Small intestine (tissue), 7 donors: ENCODE data around the gene NFIX. TPM values are rescaled to one million over a fixed set of nuclear protein-coding genes. Genes with fewer than 3 reads are reported as not detected.

ENCODE experiments used
- DNase-seq, 2 donors: peaks; one replicate each; pipeline versions ENCODE4 v3.0.0 to v3.0.0-alpha.2; 2013
- FAIRE-seq: peaks from 2 replicates; lab custom pipeline; 2012; peaks lifted over from hg19 to GRCh38; lab: Jason Lieb, UNC
- H3K27ac ChIP-seq, 3 donors: one replicate each; pipeline ENCODE4 v1.5.1; 2013; ENCODE audit warnings: low read length in 2 of 3, mild to moderate bottlenecking in 2 of 3, control low read depth in 1 of 3, inconsistent platforms in 1 of 3, low read depth in 1 of 3, moderate library complexity in 1 of 3
- H3K27me3 ChIP-seq, 3 donors: one replicate each; pipeline ENCODE4 v1.6.1; 2013; ENCODE audit warnings: low read length in 3 of 3, inconsistent platforms in 1 of 3; ENCODE audit not compliant: control insufficient read depth in 3 of 3, insufficient read depth in 3 of 3
- H3K36me3 ChIP-seq, 3 donors: one replicate each; pipeline ENCODE4 v1.6.1; 2013; ENCODE audit warnings: low read length in 3 of 3, inconsistent platforms in 1 of 3, low read depth in 1 of 3, mild to moderate bottlenecking in 1 of 3, moderate library complexity in 1 of 3; ENCODE audit not compliant: control insufficient read depth in 3 of 3, insufficient read depth in 2 of 3
- H3K4me1 ChIP-seq, 3 donors: one replicate each; pipeline ENCODE4 v1.6.1; 2013; ENCODE audit warnings: low read length in 2 of 3, inconsistent platforms in 1 of 3, low read depth in 1 of 3, mild to moderate bottlenecking in 1 of 3, moderate library complexity in 1 of 3; ENCODE audit not compliant: control insufficient read depth in 3 of 3, insufficient read depth in 2 of 3
- H3K4me3 ChIP-seq, 3 donors: one replicate each; pipeline ENCODE4 v1.5.1; 2013; ENCODE audit warnings: low read length in 3 of 3, control low read depth in 1 of 3, inconsistent platforms in 1 of 3, low read depth in 1 of 3, mild to moderate bottlenecking in 1 of 3, moderate library complexity in 1 of 3
- H3K9me3 ChIP-seq, 2 donors: one replicate each; pipeline ENCODE4 v1.6.1; 2013; ENCODE audit warnings: low read depth in 1 of 2, low read length in 1 of 2; ENCODE audit not compliant: control insufficient read depth in 2 of 2, insufficient read depth in 1 of 2
- WGBS, 3 donors: extraction: QIAGEN DNeasy Blood & Tissue Kit; methylation state at CpG; one replicate each; pipeline ENCODE4 v1.1.7; 2013; 5-methylcytosine and 5-hydroxymethylcytosine counted together
- polyA plus RNA-seq, 4 donors: library from polyadenylated mRNA; stranded (reverse) in 3 of 4; unstranded in 1 of 4; fragments of 200-250 nt in 3 of 4; fragments of 120-200 nt in 1 of 4; gene quantifications; one replicate each; pipeline versions ENCODE4 v1.2.1 to v1.2.3, GENCODE V29; 2013
- donor health status: healthy with polysubstance abuse.
- donor health status: control.
- donor health status: control.
- donor health status: Bipolar disorder and iron deficiency.
- donor health status: healthy.

Gene NFIX
- polyA plus RNA-seq, 4 donors, result 2.9 to 31.4 (median 10.0) TPM

- 70 to 89% (median 79%) methylated on average over 12 to 13 of the region's 13 CpGs for WGBS, 3 donors
- no peak for DNase-seq
- peaks cover 0 to 39% (median 2%) of the 10 kb centered on the region in 3 donors for H3K36me3 ChIP-seq
- no peaks in the 10 kb centered on the region for H3K9me3 ChIP-seq
- peak overlapping the region in 1 of 3 donors; percentile 78 for H3K27ac ChIP-seq
- FAIRE-seq, result no peak
- peaks cover 2 to 21% (median 4%) of the 10 kb centered on the region in 3 donors for H3K4me1 ChIP-seq
- H3K27me3 ChIP-seq, result peaks cover 0 to 38% (median 0%) of the 10 kb centered on the region in 3 donors
- no peak overlapping the region for H3K4me3 ChIP-seq
These were observed 108.5 kb downstream of the NFIX start for GRCh38 chr19:13103581-13104359.

GRCh38 chr19:13104360-13104847 is 109.1 kb downstream of the NFIX start:
- peak overlapping the region in 1 of 3 donors; percentile 45 for H3K4me3 ChIP-seq

GRCh38 chr19:13104848-13105711 is 109.8 kb downstream of the NFIX start:
- DNase-seq (no peak), FAIRE-seq (no peak)
- H3K4me3 ChIP-seq, result peak overlapping the region in 1 of 3 donors; percentile 45

More at GRCh38 chr19:13104360-13104847, 109.1 kb downstream of the NFIX start:
- Histone ChIP-seq H3K4me1 (peaks cover 2 to 18% (median 3%) of the 10 kb centered on the region in 3 donors), H3K36me3 (peaks cover 0 to 45% (median 6%) of the 10 kb centered on the region in 3 donors), H3K9me3 (no peaks in the 10 kb centered on the region), H3K27ac (peak overlapping the region in 2 of 3 donors; percentile 39 to 50), H3K27me3 (peaks cover 0 to 34% (median 0%) of the 10 kb centered on the region in 3 donors)
- FAIRE-seq (no peak), DNase-seq (no peak)
- 39 to 80% (median 46%) methylated on average over 22 to 33 of the region's 33 CpGs for whole genome bisulfite sequencing, 3 donors

GRCh38 chr19:13109361-13110098 is 114.3 kb downstream of the NFIX start:
- Histone ChIP-seq H3K9me3 (no peaks in the 10 kb centered on the region), H3K4me1 (no peaks in the 10 kb centered on the region), H3K27me3 (no peaks in the 10 kb centered on the region), H3K4me3 (no peak overlapping the region), H3K27ac (no peak overlapping the region), H3K36me3 (peaks cover 0 to 74% (median 6%) of the 10 kb centered on the region in 3 donors)
- WGBS, 3 donors, result 95 to 98% (median 95%) methylated on average over 24 to 30 of the region's 30 CpGs
- DNase-seq (no peak), FAIRE-seq (no peak)

More at GRCh38 chr19:13104848-13105711, 109.8 kb downstream of the NFIX start:
- H3K9me3 ChIP-seq, result no peaks in the 10 kb centered on the region
- peaks cover 0 to 27% (median 0%) of the 10 kb centered on the region in 3 donors for H3K27me3 ChIP-seq
- H3K27ac ChIP-seq, result peak overlapping the region in 2 of 3 donors; percentile 39 to 50
- H3K36me3 ChIP-seq, result peaks cover 0 to 51% (median 6%) of the 10 kb centered on the region in 3 donors
- WGBS, 3 donors, result 67 to 81% (median 69%) methylated on average over 29 of the region's 29 CpGs
- H3K4me1 ChIP-seq, result peaks cover 0 to 12% (median 3%) of the 10 kb centered on the region in 3 donors

GRCh38 chr19:13110099-13110610 is 114.9 kb downstream of the NFIX start:
- no peaks in the 10 kb centered on the region for H3K9me3 ChIP-seq
- DNase-seq (no peak), FAIRE-seq (no peak)
- no peak overlapping the region for H3K27ac ChIP-seq
- H3K4me3 ChIP-seq, result no peak overlapping the region
- WGBS, 3 donors, result 91 to 94% (median 93%) methylated on average over 15 of the region's 15 CpGs
- peaks cover 0 to 72% (median 6%) of the 10 kb centered on the region in 3 donors for H3K36me3 ChIP-seq
- H3K4me1 ChIP-seq, result peaks cover 0 to 3% (median 0%) of the 10 kb centered on the region in 3 donors
- H3K27me3 ChIP-seq, result no peaks in the 10 kb centered on the region

GRCh38 chr19:13112555-13112954 is 117.3 kb downstream of the NFIX start:
- Histone ChIP-seq H3K27ac (no peak overlapping the region), H3K4me3 (no peak overlapping the region), H3K36me3 (peaks cover 0 to 64% (median 4%) of the 10 kb centered on the region in 3 donors), H3K9me3 (no peaks in the 10 kb centered on the region), H3K4me1 (peaks cover 0 to 13% (median 2%) of the 10 kb centered on the region in 3 donors), H3K27me3 (no peaks in the 10 kb centered on the region)
- FAIRE-seq, result no peak
- 94 to 98% (median 95%) methylated on average over 10 of the region's 10 CpGs for WGBS, 3 donors
- DNase-seq, result no peak

- Histone ChIP-seq H3K27ac (peak overlapping the region in 2 of 3 donors; percentile 60 to 83), H3K4me1 (peaks cover 0 to 19% (median 6%) of the 10 kb centered on the region in 3 donors), H3K36me3 (peaks cover 0 to 39% (median 0%) of the 10 kb centered on the region in 3 donors), H3K9me3 (no peaks in the 10 kb centered on the region), H3K4me3 (peak overlapping the region; percentile 81 to 99 (median 82)), H3K27me3 (no peaks in the 10 kb centered on the region)
- 1 to 2% (median 2%) methylated on average over 18 of the region's 18 CpGs for WGBS, 3 donors
- no peak for DNase-seq
- FAIRE-seq, result no peak
These were observed 120.6 kb downstream of the NFIX start for GRCh38 chr19:13115936-13116281.
